PFSK-1 (cell line): Measurements from ENCODE around the gene CCDC85A.

Source experiments
- SIN3A ChIP-seq: IDR thresholded peaks from 2 replicates; pipeline ENCODE4 v1.6.1; 2012; ENCODE audit warnings: mild to moderate bottlenecking, low read length, moderate library complexity, borderline replicate concordance; ENCODE audit not compliant: insufficient read depth
- TAF1 ChIP-seq: IDR thresholded peaks from 2 replicates; pipeline ENCODE4 v1.6.1; 2012; ENCODE audit warnings: low read length, control low read depth, borderline replicate concordance; ENCODE audit not compliant: insufficient read depth
- TF ChIP-seq, protein P1 (sequence below), 2 experiments: IDR thresholded peaks; 2 replicates each; pipeline versions ENCODE4 v1.6.1 to v1.8.0; 2011 to 2012; ENCODE audit warnings: low read depth in 2 of 2, low read length in 2 of 2, control low read depth in 1 of 2, inconsistent platforms in 1 of 2, mild to moderate bottlenecking in 1 of 2, moderate library complexity in 1 of 2; ENCODE audit not compliant: insufficient read depth in 1 of 2

GRCh38 chr2:56271275-56271674, 87.5 kb downstream of the CCDC85A start:
- TF ChIP-seq TAF1 (no peak), SIN3A (no peak)
- TF ChIP-seq, protein P1, sequence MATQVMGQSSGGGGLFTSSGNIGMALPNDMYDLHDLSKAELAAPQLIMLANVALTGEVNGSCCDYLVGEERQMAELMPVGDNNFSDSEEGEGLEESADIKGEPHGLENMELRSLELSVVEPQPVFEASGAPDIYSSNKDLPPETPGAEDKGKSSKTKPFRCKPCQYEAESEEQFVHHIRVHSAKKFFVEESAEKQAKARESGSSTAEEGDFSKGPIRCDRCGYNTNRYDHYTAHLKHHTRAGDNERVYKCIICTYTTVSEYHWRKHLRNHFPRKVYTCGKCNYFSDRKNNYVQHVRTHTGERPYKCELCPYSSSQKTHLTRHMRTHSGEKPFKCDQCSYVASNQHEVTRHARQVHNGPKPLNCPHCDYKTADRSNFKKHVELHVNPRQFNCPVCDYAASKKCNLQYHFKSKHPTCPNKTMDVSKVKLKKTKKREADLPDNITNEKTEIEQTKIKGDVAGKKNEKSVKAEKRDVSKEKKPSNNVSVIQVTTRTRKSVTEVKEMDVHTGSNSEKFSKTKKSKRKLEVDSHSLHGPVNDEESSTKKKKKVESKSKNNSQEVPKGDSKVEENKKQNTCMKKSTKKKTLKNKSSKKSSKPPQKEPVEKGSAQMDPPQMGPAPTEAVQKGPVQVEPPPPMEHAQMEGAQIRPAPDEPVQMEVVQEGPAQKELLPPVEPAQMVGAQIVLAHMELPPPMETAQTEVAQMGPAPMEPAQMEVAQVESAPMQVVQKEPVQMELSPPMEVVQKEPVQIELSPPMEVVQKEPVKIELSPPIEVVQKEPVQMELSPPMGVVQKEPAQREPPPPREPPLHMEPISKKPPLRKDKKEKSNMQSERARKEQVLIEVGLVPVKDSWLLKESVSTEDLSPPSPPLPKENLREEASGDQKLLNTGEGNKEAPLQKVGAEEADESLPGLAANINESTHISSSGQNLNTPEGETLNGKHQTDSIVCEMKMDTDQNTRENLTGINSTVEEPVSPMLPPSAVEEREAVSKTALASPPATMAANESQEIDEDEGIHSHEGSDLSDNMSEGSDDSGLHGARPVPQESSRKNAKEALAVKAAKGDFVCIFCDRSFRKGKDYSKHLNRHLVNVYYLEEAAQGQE (IDR thresholded peaks at IDR 0.05; ENCODE audit: insufficient read depth in 1 of 2, low read depth in 2 of 2, low read length in 2 of 2) = no peak
